GM19455 (cell line): ENCODE measurements around the gene CEACAM4.
"Not testable (repeated sequence)": the region's sequence is repeated elsewhere in the genome, so short reads cannot be mapped to it uniquely, and the experiment has no call there.

Source experiments
- ATAC-seq: cut with Tn5 transposase; IDR thresholded peaks from one replicate; pipeline ENCODE4 v1.9.1; 2021; ENCODE audit not compliant: unreplicated experiment

Gene CEACAM4

DNA sequence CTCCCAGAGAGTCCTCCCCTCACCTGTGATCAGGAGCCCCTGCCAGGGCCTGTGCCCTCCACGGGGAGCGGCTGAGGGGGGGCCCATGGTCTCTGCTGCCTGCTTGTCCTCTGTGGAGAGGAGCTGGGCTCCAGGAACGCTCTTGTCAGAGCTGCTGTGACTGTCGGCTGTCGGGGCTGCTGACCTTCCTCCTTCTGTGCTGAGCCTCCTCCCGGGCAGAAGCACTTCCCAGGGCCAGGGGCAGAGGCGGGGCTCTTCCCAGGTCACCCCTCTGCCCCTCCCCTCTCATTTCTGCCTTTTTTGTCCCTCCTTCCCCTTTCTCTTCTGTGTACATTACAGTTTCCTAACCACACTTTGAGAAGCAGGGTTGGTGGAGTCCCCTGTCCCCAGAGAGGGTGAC lies at the start of gene CEACAM4:
TSS of gene CEACAM4 (minus strand) at position 198 of the 400 bp plus-strand sequence. CDS start at position 87, 111 bp downstream.
- no peak for ATAC-seq

- ATAC-seq, result no peak
Observed at GRCh38 chr19:41671486-41671885, 44.6 kb upstream of the CEACAM4 start.

GRCh38 chr19:41670755-41671154 lies 43.9 kb upstream of the CEACAM4 start:
- no peak for ATAC-seq

GRCh38 chr19:41668315-41668714 lies 41.4 kb upstream of the CEACAM4 start:
- ATAC-seq, result no peak

DNA sequence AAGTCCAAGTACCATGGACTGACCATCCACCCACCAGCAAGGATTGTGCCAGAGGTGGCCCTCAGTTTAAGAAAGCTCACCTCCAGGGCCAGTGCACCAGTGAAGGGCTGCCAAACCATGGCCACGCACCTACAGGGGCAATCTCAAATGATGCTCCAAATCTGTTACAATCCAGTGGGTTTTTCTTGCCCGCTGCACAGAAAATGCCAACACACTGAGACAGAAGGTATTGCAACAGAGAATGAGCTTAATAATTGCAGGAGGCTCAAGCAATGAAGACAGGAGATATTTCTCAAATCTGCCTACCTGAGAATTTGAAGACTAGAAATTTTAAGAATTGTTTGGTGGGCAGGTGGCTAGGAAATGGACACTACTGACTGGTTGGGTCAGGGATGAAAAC lies 39.2 kb upstream of the CEACAM4 start:
- no peak for ATAC-seq

- no peak for ATAC-seq
Observed at GRCh38 chr19:41657157-41657556, 30.3 kb upstream of the CEACAM4 start.

- ATAC-seq, result not testable (repeated sequence)
Observed at GRCh38 chr19:41656756-41657155, 29.9 kb upstream of the CEACAM4 start.

DNA sequence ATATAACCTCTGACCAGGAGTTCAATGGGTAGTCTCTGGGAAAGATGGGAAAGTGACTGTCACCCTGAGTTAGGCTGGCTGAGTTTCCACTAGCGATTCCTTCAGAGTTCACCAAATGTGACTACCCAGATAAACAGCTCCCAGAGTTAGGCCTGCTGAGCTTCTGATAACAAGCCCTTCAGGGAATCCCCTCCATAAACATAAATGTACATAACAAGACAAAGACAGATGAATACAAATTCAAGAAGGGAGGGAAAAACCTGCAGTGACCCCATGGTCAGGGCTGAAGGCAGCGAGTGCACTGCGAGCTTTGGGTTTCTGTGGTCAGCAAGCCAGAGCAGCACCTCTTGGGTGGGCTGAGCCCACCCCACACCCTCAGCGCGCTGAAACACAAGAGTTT lies 25.4 kb upstream of the CEACAM4 start:
- no peak for ATAC-seq

DNA sequence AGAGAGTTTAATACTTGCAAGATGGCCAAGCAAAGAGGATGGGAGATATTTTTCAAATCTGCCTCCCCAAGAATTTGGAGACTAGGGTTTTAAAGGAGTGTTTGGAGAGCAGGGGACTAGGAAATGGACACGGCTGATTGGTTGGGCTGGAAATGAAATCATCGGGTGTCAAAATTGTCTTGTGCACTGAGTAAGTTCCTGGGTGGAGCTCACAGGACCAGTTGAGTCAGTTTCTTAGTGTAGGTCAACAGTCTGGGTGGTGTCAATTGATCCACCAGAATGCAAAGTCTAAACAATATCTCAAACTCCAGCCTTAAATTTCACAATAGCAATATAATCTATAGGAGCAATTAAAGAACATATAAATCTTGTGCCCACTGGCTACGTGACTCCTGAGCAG lies 23.0 kb upstream of the CEACAM4 start:
- ATAC-seq, result no peak

DNA sequence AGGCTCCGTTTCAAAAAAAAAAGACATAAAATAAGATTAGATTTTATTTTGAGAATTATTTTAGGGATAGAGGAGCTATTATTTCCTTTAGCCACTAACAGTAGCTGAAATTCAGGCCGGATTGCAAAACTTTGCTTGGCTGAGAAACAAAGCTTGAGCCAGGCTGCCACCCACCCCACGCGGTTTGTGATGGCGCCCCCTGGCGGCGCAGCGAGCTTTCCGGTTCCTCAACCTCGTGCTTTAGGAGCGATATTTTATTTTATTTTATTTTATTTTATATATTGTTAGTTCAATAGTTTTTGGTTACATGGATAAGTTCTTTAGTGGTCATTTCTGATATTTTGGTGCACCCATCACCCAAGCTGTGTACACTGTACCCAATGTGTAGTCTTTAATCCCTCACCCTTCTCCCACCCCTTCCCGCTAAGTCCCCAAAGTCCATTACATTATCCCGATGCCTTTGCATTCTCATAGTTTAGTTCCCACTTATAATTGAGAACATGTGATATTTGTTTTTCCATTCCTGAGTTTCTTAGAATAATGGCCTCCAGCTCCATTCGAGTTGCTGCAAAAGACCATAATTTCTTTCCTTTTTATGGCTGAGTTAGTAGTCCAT lies 19.8 kb upstream of the CEACAM4 start:
- no peak for ATAC-seq

DNA sequence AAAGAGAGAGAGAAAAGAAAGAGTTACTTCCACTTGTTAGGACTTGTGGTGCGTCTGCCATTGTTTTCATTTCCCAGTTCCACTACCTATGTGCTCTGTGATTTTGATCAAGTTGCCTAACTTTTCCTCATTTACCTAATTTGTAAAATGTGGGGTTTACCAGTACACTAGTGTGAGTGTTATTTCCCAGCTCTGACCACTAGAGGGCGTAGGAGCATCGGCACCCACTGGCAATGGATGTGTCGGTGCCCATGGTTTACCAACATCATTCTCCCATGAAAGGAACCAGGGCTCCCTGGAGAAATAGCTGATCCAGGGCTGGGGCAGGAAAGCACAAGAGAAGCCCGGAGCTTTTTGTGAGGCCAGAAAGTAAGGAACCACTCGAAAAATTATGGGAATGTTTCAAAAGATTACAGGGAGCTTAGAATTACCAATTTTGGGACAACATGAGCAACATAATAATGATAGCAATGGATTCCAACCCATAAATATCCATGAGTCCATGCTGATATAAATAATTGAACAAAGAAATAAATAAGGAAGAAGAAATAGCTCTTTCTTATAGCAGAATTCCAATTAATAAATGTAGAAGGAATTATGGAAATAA lies 15.1 kb upstream of the CEACAM4 start:
- ATAC-seq, result no peak

DNA sequence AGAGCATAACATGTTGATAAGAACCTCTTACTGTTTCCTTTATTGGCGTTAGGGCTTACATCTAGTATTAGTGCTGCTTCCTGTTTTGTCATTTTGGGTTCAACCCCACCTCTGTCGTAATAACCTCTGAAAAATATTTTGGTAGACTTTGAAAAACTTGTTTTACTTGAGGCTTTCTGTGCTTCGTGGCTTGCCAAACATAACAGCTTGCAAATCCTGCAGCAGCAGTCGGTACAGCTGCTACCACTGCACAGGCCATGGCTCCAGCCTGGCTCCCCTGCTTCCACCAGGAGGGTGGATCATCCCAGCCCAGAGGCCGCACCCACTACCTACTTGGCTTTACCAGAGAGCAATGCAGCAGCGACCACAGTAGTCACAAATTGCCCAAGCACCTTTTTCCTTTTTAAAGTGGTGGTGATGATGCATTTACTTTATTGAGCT lies 11.8 kb upstream of the CEACAM4 start:
- ATAC-seq, result no peak

- no peak for ATAC-seq
Observed at GRCh38 chr19:41637484-41637883, 10.6 kb upstream of the CEACAM4 start.

GRCh38 chr19:41627966-41628675 lies 1.2 kb upstream of the CEACAM4 start:
- ATAC-seq, result no peak

- ATAC-seq, result no peak
Observed at GRCh38 chr19:41626278-41626677, 596 bp downstream of the CEACAM4 start.

- no peak for ATAC-seq
Observed at GRCh38 chr19:41624937-41625336, 1.9 kb downstream of the CEACAM4 start.

GRCh38 chr19:41624515-41624914 lies 2.4 kb downstream of the CEACAM4 start:
- no peak for ATAC-seq

GRCh38 chr19:41623360-41623759 lies 3.5 kb downstream of the CEACAM4 start:
- no peak for ATAC-seq

- ATAC-seq, result no peak
Observed at GRCh38 chr19:41621654-41622053, 5.2 kb downstream of the CEACAM4 start.

GRCh38 chr19:41621226-41621625 lies 5.6 kb downstream of the CEACAM4 start:
- no peak for ATAC-seq

- ATAC-seq, result no peak
Observed at GRCh38 chr19:41620171-41620570, 6.7 kb downstream of the CEACAM4 start.

- no peak for ATAC-seq
Observed at GRCh38 chr19:41619018-41619556, 7.8 kb downstream of the CEACAM4 start.
